NCI-H146 treated with DMSO at 0.1 percent for 48 hours (cell line): ENCODE data around the gene WNK1.
"Not testable (repeated sequence)": the region's sequence is repeated elsewhere in the genome, so short reads cannot be mapped to it uniquely, and the experiment has no call there.

Source experiments
- DNase-seq: peaks from one replicate; lab custom pipeline; 2025; ENCODE audit not compliant: unreplicated experiment; lab: John Stamatoyannopoulos, UW

WNK1 gene

GRCh38 chr12:906062-906585, 153.7 kb downstream of the WNK1 start:
- DNase-seq: no peak

GRCh38 chr12:907413-908185, 155.2 kb downstream of the WNK1 start:
- DNase-seq: no peak

DNA sequence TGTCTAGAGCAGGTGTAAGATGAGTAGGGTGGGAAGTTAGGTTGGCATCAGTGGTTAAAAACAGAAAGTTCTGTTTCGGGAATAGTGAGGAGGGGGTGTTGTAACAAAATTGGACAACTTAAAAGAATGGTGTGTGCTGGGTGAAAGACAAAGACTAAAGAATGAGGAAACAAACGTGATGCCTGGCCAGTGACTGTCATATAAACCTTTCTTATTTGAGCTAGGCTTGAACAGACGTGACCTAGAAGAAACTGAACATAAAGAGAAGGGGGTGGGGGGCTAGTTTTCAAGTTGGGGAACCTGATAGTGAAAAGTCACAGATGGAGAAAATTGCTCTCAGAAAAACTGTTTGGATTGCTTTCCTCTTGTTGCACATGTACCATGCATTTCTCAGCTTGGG, 157.5 kb downstream of the WNK1 start:
- DNase-seq: no peak

GRCh38 chr12:910416-910815, 158.0 kb downstream of the WNK1 start:
- DNase-seq: no peak

GRCh38 chr12:911191-911826, 158.9 kb downstream of the WNK1 start:
- no peak for DNase-seq

- no peak for DNase-seq
Measured at GRCh38 chr12:912466-913235, 160.3 kb downstream of the WNK1 start.

- no peak for DNase-seq
Measured at GRCh38 chr12:913919-914698, 161.7 kb downstream of the WNK1 start.

- DNase-seq: no peak
Measured at GRCh38 chr12:915090-915489, 162.7 kb downstream of the WNK1 start.

GRCh38 chr12:916240-916639, 163.9 kb downstream of the WNK1 start:
- no peak for DNase-seq

GRCh38 chr12:916712-917445, 164.5 kb downstream of the WNK1 start:
- no peak for DNase-seq

DNA sequence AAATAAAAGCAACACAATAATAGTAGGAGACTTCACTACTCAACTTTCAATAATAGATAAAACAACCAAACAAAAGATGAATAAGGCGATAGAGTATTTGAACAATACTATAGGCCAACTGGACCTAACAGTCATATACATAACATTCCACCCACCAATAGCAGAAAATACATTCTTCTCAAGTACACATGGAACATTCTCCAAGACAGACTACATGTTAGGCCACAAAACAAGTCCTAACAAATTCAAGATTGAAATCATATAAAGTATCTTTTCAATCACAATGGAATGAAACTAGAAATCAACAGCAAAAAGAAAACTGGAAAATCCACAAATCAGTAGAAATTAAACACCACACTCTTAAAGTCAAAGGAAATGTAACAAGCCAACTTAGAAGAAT, 168.3 kb downstream of the WNK1 start:
- DNase-seq: no peak

DNA sequence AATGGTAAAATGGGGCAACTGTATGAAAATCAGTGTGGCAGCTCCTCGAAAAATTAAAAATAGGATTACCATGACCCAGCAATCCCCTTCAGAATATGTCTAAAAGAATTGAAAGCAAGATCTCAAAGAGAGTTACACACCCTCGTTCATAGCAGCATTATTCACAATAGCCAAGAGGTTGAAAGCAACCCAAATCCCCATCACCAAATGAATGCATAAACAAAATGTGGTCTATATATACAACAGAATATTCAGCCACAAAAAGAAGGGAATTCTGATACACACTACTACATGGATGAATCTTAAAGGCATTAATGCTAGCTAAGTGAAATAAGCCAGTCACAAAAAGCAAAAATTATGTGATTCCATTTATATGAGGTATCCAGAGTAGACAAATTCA, 169.9 kb downstream of the WNK1 start:
- DNase-seq: no peak

- DNase-seq: no peak
Measured at GRCh38 chr12:926641-927040, 174.3 kb downstream of the WNK1 start.

DNA sequence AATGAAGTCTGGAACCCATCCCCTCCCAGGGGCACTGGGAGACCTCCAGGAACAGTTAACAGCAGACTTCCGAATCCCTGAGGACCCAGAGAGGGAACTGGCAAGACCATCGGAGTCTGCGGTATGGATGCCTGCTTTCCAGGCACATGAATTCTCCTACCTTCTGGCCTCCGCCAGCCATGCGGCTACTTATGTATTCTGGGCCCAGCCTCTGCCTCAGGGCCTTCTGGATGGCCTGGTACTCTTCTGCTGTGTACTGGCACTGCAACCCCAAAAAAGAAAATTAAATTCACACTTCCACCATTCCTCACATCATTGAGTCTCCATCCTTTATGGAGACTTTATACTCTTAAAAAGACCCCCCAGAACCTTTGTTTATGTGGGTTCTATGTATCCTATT, 178.7 kb downstream of the WNK1 start:
- no peak for DNase-seq

DNA sequence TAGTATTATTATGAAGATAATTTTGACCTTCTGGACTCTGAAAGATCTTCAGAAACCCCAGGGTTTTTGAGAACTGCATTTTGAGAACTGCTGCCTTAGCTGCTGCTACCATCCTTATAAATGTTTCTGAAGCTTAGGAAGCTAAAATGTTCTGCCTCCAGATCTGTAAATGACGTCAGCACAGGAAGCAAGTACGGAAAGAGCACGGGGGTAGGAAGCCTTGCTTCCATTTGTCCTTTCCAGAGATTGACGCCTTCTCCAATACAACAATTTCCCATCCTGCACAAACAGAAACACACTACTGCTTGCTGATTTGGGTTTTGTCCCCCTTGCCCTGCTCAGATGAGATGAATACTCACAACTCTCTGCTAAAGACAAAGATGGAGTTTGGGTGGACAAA, 179.2 kb downstream of the WNK1 start:
- DNase-seq: no peak

DNA sequence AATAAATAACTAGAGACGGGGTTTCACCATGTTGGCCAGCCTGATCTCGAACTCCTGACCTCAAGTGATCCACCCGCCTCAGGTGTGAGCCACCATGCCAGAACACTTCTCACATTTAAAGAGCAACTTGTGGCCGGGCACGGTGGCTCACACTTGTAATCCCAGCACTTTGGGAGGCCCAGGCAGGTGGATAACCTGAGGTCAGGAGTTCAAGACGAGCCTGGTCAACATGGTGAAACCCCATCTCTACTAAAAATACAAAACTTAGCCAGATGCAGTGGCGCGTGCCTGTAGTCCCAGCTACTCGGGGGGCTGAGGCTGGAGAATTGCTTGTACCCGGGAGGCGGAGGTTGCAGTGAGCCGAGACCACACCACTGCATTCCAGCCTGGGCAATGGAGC, 183.5 kb downstream of the WNK1 start:
- DNase-seq: not testable (repeated sequence)

- no peak for DNase-seq
Measured at GRCh38 chr12:936377-937345, 184.3 kb downstream of the WNK1 start.

DNA sequence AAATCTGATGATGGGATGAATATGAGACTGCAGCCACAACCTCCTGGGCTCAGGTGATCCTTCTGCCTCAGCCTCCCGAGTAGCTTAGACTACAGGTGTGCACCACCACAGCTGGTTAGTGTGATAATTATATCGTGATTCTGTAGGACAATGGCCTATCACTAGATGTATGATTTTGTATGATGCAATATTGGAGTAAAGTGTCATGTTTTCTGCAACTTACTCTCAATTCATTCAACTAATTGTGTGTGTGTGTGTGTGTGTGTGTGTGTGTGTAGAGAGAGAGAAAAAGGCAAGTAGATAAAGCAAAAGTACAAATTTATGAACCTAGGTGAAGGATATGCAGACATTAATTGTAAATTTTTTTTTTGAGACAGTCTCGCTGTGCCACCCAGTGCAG, 186.4 kb downstream of the WNK1 start:
- no peak for DNase-seq

DNA sequence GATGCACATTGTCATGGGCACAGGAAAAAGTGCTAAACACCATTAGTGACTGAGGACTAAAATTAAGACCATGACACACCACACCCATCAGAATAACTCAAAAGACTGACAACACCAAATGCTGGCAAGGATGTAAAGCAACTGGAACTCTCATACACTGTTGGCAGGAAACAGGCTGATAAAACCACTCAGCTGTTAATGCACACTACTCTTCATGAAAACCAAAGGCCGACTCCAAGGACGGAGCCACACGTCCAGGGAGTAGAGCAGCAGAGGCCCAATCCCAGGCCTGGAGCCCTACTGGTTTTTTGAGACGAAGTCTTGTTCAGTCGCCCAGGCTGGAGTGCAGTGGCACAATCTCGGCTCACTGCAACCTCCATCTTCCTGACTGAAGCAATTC, 190.7 kb downstream of the WNK1 start:
- DNase-seq: no peak
